Measurements from ENCODE around the gene DNAH9.

The DNAH9 gene

GRCh38 chr17:11628374-11628773 lies 30.1 kb downstream of the DNAH9 start:
- no peak for TF ChIP-seq CTCF (IDR thresholded peaks at IDR 0.05; ENCODE audit: extremely low read depth, missing control alignments)

GRCh38 chr17:11628831-11629230 lies 30.6 kb downstream of the DNAH9 start:
- DNase-seq (ENCODE audit: low spot score): no peak
- TF ChIP-seq CTCF (IDR thresholded peaks at IDR 0.05; ENCODE audit: extremely low read depth, missing control alignments): no peak

More at GRCh38 chr17:11628374-11628773, 30.1 kb downstream of the DNAH9 start:
- DNase-seq (ENCODE audit: low spot score): no peak

GRCh38 chr17:11636771-11637170 lies 38.5 kb downstream of the DNAH9 start:
- no peak for DNase-seq (ENCODE audit: low spot score)
- no peak for TF ChIP-seq CTCF (IDR thresholded peaks at IDR 0.05; ENCODE audit: extremely low read depth, missing control alignments)

- TF ChIP-seq CTCF (IDR thresholded peaks at IDR 0.05; ENCODE audit: extremely low read depth, missing control alignments): no peak
- no peak for DNase-seq (ENCODE audit: low spot score)
Measured at GRCh38 chr17:11637796-11638195, 39.5 kb downstream of the DNAH9 start.

GRCh38 chr17:11638700-11639265 lies 40.5 kb downstream of the DNAH9 start:
- no peak for TF ChIP-seq CTCF (IDR thresholded peaks at IDR 0.05; ENCODE audit: extremely low read depth, missing control alignments)

GRCh38 chr17:11639736-11640462 lies 41.6 kb downstream of the DNAH9 start:
- TF ChIP-seq CTCF (IDR thresholded peaks at IDR 0.05; ENCODE audit: extremely low read depth, missing control alignments): no peak
- no peak for DNase-seq (ENCODE audit: low spot score)

More at GRCh38 chr17:11638700-11639265, 40.5 kb downstream of the DNAH9 start:
- DNase-seq (ENCODE audit: low spot score): no peak

- TF ChIP-seq CTCF (IDR thresholded peaks at IDR 0.05; ENCODE audit: extremely low read depth, missing control alignments): no peak
Measured at GRCh38 chr17:11640463-11640814, 42.2 kb downstream of the DNAH9 start.

More at GRCh38 chr17:11640463-11640814, 42.2 kb downstream of the DNAH9 start:
- DNase-seq (ENCODE audit: low spot score): no peak
